HG03280 (cell line): Measurements from ENCODE around the gene ROS1.
"Not testable (repeated sequence)": the region's sequence is repeated elsewhere in the genome, so short reads cannot be mapped to it uniquely, and the experiment has no call there.

Experiments
- ATAC-seq: cut with Tn5 transposase; IDR thresholded peaks from one replicate; pipeline ENCODE4 v1.9.1; 2021; ENCODE audit warnings: mild to moderate bottlenecking, moderate library complexity; ENCODE audit not compliant: unreplicated experiment

Gene ROS1

DNA sequence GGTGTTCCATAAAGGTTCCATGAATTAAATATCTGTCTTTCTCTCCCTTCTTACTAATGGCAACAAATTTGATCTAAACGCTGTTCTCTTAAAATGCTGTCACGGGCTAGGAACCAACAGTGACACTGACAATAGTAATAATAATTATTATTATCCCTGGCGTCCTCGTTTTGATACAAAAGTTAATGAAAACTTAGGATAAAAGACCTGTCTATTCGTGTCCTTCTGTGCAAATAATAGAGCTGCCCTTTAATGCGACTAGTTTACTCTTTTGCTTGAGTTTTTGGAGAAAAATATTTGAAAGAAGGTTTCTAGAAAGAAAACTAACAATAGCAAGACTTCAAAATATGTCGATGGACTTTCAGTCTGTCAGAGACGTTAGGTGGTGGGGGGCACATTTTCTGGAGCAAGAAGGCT, 156.1 kb downstream of the ROS1 start:
- ATAC-seq = no peak

- no peak for ATAC-seq
These were observed 156.8 kb downstream of the ROS1 start for GRCh38 chr6:117268924-117269323.

- no peak for ATAC-seq
These were observed 157.8 kb downstream of the ROS1 start for GRCh38 chr6:117267766-117268534.

GRCh38 chr6:117267054-117267347, 158.7 kb downstream of the ROS1 start:
- ATAC-seq = no peak

DNA sequence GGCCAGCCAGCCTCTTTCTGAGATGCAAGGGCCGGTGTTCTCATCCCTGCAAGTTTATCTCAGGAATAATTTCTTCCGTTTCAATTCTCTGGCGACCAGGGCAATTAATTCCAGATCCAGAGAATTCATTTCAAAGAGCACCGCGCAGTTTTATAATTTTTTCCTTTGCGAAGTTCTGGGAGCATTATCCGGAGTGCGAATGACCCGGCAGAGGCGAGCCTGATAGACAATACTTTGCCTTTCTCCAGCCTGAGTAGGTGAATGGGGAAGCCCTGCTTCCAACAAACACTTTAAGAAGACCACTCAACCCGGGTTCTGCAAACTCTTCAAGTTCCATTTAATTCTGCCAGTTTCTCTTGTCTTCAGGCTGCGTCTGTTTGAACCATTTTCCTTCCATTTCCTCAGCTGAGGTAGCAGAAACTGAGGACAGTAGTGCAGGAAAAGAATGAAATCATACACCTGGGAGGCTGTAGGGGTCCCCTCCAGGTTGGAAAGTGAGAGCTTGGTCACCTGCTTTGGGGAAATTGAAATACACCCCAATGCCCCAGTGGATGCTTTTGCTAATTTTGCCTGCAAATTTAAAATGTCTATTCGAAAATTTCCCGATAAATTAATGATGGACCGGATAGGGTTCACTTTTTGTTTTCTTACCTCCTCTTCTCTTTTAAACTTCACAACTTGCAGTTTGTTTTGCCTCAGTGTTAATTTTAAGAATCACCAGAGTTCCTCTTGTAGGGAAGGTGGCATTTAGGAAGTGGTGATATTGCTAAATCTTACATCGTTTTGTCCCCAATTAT, 159.3 kb downstream of the ROS1 start:
- no peak for ATAC-seq

DNA sequence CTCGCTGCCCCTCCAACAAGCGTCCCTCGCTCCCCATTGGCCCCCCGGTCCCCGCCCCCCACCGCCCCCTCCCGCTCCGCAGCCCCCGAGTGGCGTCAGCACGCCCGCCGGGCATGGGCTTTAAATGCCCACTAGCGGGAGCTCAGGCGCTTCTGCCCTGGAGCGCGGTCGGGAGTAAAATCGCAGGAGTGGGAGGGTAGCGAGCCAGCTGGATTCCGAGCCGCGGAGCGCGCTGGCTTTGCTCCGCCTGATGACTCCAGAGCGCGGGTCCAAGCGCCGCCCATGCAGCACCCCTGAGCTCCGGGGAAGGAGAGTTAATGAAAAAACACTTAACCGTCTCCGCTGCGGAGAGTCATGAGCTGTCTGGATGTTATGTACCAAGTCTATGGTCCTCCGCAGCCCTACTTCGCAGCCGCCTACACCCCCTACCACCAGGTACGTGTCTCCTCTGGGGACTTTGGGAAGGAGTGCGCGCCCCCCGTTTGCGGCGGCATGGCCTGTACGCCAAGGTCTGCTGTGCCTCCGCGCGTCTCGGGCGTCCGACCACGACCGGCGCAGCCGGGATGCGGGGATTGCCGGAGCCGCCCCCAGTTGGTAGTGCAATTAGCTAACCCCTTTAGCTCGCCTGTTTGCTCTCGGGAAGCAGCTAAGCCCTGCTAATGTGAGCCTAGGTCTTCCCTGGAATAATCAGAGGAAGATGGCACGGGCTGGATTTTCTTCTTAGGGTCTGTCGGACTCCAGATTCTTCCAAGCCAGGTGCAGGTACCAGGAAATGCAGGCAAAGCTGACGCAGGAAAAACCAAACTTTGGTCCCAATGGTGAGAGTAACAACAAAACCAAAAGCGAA, 160.1 kb downstream of the ROS1 start, which contains the start of gene VGLL2:
Gene VGLL2, plus strand, starts transcription at position 149 of the 847 bp plus-strand sequence. Its CDS starts 206 bp downstream, at position 355.
- no peak for ATAC-seq

DNA sequence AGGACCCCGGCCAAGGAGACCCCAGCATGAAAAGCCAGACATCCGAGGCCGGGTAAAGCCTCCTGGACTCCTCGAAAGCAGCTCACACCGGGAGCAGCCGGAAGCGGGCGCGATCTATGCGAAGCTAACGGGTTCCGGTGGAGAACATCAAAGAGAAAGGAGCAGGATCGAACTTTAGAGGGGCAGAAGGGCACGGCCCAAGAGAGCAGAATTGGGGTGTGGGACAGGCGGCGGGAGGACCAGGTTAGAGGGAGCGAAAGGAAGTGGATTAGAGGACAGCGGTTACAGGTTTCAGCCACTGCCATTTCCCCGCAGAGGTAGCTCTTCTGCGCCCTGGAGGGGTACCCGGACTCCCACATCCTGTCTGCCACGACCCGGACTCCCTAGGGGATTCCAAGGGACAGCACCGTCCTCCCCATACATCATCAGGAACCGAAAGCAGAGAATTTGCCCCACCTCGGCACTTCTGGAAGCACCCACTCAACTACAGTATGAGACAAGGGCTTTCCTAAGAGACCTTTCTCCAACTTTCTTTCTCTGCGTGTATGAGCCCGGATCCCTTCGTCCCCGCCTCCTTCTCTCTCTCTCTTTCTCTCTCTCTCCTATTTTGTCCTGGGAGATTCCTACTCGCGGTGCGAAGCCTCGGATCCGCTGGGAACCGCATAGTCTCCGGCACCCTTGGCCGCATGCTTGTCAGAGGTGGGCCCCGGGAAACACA, 160.9 kb downstream of the ROS1 start:
- ATAC-seq = no peak

GRCh38 chr6:117264369-117264691, 161.4 kb downstream of the ROS1 start:
- no peak for ATAC-seq

GRCh38 chr6:117263353-117263927, 162.3 kb downstream of the ROS1 start:
- ATAC-seq = no peak

DNA sequence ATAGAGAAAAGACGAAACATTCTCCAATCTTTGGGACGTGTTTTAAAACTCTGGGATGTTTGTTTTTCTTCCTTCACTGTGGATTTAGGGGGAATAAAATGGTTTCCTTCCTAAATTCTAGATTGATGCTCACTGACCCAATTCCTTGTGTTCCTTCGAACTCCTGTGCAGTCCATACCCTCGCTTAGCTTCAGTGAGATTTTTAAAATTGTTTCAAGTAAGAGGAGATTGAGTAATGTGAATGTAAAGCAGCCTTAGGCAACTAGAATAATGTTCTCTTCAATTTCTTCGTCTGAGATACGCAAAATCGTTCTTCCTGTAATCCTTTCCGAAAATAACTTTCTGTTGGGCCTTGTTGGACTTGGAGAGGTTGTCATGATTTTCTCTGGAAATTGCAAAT, 162.9 kb downstream of the ROS1 start:
- no peak for ATAC-seq

GRCh38 chr6:117253785-117254184, 172.0 kb downstream of the ROS1 start:
- no peak for ATAC-seq

DNA sequence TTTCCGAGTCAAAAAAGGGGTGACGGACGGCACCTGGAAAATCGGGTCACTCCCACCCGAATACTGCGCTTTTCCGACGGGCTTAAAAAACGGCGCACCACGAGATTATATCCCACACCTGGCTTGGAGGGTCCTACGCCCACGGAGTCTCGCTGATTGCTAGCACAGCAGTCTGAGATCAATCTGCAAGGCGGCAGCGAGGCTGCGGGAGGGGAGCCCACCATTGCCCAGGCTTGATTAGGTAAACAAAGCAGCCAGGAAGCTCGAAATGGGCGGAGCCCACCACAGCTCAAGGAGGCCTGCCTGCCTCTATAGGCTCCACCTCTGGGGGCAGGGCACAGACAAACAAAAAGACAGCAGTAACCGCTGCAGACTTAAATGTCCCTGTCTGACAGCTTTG, 180.8 kb downstream of the ROS1 start:
- not testable (repeated sequence) for ATAC-seq

DNA sequence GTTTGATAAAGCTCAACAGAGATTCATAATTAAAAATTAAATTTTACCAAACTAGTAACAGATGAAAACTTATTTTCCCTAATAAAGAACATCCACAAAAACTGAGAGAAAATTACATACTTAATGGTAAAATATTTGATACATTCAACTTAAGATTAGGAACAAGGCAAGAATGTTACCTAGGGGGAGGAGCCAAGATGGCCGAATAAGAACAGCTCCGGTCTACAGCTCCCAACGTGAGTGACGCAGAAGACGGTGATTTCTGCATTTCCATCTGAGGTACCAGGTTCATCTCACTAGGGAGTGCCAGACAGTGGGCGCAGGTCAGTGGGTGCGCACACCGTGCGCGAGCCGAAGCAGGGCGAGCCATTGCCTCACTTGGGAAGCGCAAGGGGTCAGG, 181.2 kb downstream of the ROS1 start:
- not testable (repeated sequence) for ATAC-seq
